Hepatic stellate cell (primary cell): ENCODE results near the gene CA5A.
"Not testable (repeated sequence)": the region's sequence is repeated elsewhere in the genome, so short reads cannot be mapped to it uniquely, and the experiment has no call there.

Experiments
- DNase-seq: peaks from one replicate; pipeline ENCODE4 v3.0.0; 2011; ENCODE audit warnings: low spot score

CA5A gene

GRCh38 chr16:87894005-87894404, 42.3 kb downstream of the CA5A start:
- DNase-seq: not testable (repeated sequence)

- DNase-seq: no peak
Observed at GRCh38 chr16:87891764-87892163, 44.6 kb downstream of the CA5A start.

- not testable (repeated sequence) for DNase-seq
Observed at GRCh38 chr16:87889762-87890161, 46.6 kb downstream of the CA5A start.

- not testable (repeated sequence) for DNase-seq
Observed at GRCh38 chr16:87888346-87888745, 48.0 kb downstream of the CA5A start.

GRCh38 chr16:87887931-87888330, 48.4 kb downstream of the CA5A start:
- not testable (repeated sequence) for DNase-seq

GRCh38 chr16:87885371-87885967, 50.9 kb downstream of the CA5A start:
- DNase-seq: not testable (repeated sequence)

GRCh38 chr16:87882436-87883019, 53.8 kb downstream of the CA5A start:
- DNase-seq: no peak

- no peak for DNase-seq
Observed at GRCh38 chr16:87881324-87882200, 54.8 kb downstream of the CA5A start.

GRCh38 chr16:87880117-87880696, 56.1 kb downstream of the CA5A start:
- DNase-seq: no peak

GRCh38 chr16:87879411-87880013, 56.8 kb downstream of the CA5A start:
- DNase-seq: not testable (repeated sequence)

- no peak for DNase-seq
Observed at GRCh38 chr16:87878704-87879103, 57.6 kb downstream of the CA5A start.

GRCh38 chr16:87877942-87878507, 58.3 kb downstream of the CA5A start:
- DNase-seq: no peak

GRCh38 chr16:87874639-87875427, 61.5 kb downstream of the CA5A start:
- DNase-seq: no peak

- not testable (repeated sequence) for DNase-seq
Observed at GRCh38 chr16:87870418-87871291, 65.7 kb downstream of the CA5A start.

GRCh38 chr16:87869879-87870417, 66.4 kb downstream of the CA5A start:
- not testable (repeated sequence) for DNase-seq

GRCh38 chr16:87869061-87869878, 67.1 kb downstream of the CA5A start, which contains the start of gene SLC7A5:
SLC7A5 (minus strand) TSS chr16:87869507; CDS start chr16:87869422, 85 bp downstream.
- DNase-seq: not testable (repeated sequence)

- DNase-seq: peak; percentile 64
Observed at GRCh38 chr16:87868254-87869029, 67.9 kb downstream of the CA5A start.
